ENCODE results near the gene HECW1. TPM values are rescaled to one million over a fixed set of nuclear protein-coding genes. Genes with fewer than 3 reads are reported as not detected.

The HECW1 gene
- total and polyA plus RNA-seq, 2 donors (not counting 1 experiment from before 2014, with no cell fraction given), result not detected

DNA sequence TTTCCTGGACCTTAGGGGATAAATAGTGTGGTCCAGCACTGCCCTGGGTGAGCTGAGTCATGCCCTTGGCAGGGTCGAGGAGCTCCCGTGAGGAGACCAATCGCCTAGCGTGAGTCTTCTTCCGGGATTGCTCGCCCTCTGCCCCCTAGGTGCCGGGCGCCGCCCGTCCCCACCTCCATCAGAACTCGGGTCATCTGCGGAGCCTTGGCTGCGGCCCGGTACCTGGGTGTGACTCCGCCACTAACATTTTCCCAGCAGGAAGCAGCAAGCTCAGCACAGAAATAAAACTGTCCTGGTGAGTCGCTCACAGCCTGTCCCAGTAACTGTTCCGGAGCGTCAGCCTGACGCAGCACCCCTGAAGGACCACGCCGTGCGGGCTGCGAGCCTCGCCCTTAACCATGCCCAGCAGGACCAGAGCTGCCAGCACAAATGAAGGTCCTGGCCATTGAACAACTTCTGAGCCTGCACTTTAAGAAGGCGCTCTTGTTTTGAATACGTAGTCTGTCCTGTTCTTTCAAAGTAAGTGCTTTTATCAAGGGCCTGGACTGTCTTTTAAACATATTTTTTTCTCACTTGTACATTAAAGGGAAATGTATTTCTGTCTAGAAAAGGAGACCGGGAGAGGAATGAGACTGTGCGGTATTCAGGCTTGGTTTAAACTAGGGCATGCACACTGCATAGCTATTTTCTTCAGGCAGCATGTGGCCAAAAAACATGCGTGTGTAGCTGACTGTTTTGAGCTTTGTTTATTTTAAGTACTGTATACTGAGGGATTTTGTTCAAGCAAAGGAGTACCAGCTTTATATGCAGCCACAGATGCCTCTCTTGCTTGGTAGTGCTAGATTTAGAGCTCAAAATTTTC is 136.7 kb downstream of the HECW1 start:
- no peaks in the 10 kb centered on the region for H4K20me1 ChIP-seq (ENCODE audit: control insufficient read depth, insufficient read depth, low read length, poor library complexity, severe bottlenecking)
- H3K4me3 ChIP-seq (ENCODE audit: control extremely low read depth in 1 of 5, extremely low read depth in 1 of 5, insufficient read depth in 1 of 5, low read depth in 2 of 5, low read length in 4 of 5), result no peak overlapping the region
- H3K4me1 Mint-ChIP-seq, result no peaks in the 10 kb centered on the region
- ATAC-seq (ENCODE audit: low read depth) (no peak), DNase-seq (no peak)
- H3K36me3 ChIP-seq (replicated peaks in 1 of 2; ENCODE audit: control extremely low read depth in 1 of 2, control insufficient read depth in 1 of 2, extremely low read depth in 1 of 2, insufficient read depth in 2 of 2, low read length in 1 of 2), result no peaks in the 10 kb centered on the region
- H3K27ac ChIP-seq (ENCODE audit: low read length in 2 of 2), result no peak overlapping the region
- intact Hi-C loops (cut with micrococcal nuclease), result no loop called here
- no peaks in the 10 kb centered on the region for H3K9me3 ChIP-seq (ENCODE audit: control extremely low read depth in 1 of 3, control insufficient read depth in 2 of 3, insufficient read depth in 1 of 3, low read length in 2 of 3)
- H3K9ac ChIP-seq (ENCODE audit: low read length), result no peak overlapping the region
- 92% methylated on average over 28 of the region's 29 CpGs for WGBS (ENCODE audit: insufficient coverage)
- ChIA-PET POLR2A (no interaction called here), CTCF (interaction anchor here (1.5 to 4.8 kb wide), 2 partner anchors 12 to 13 kb away, joined by 5 to 24 read pairs; no protein-coding TSS in a partner anchor)
- no peaks in the 10 kb centered on the region for H3K9me3 Mint-ChIP-seq (ENCODE audit: insufficient read depth)
- H3K4me1 ChIP-seq (ENCODE audit: control insufficient read depth in 2 of 2, insufficient read depth in 2 of 2, low read length in 2 of 2), result no peaks in the 10 kb centered on the region
- no peak overlapping the region for H3K27ac Mint-ChIP-seq
- H3K27me3 ChIP-seq (replicated peaks in 1 of 4; ENCODE audit: control extremely low read depth in 1 of 4, control insufficient read depth in 3 of 4, insufficient read depth in 4 of 4, low read length in 3 of 4), result no peaks in the 10 kb centered on the region
- no peak overlapping the region for H2AFZ ChIP-seq (ENCODE audit: insufficient read depth, low read depth, low read length, poor library complexity, severe bottlenecking)
- H3K4me3 Mint-ChIP-seq, result no peak overlapping the region
- H3K79me2 ChIP-seq (ENCODE audit: control insufficient read depth, insufficient read depth, low read length), result no peaks in the 10 kb centered on the region
- H3K4me2 ChIP-seq (replicated peaks; ENCODE audit: low read depth, low read length, poor library complexity, severe bottlenecking), result no peak overlapping the region
- TF ChIP-seq EZH2 (IDR thresholded peaks at IDR 0.05; ENCODE audit: borderline replicate concordance, insufficient read depth, low read depth, low read length, poor library complexity, severe bottlenecking), result no peak
- TF ChIP-seq, protein P1, sequence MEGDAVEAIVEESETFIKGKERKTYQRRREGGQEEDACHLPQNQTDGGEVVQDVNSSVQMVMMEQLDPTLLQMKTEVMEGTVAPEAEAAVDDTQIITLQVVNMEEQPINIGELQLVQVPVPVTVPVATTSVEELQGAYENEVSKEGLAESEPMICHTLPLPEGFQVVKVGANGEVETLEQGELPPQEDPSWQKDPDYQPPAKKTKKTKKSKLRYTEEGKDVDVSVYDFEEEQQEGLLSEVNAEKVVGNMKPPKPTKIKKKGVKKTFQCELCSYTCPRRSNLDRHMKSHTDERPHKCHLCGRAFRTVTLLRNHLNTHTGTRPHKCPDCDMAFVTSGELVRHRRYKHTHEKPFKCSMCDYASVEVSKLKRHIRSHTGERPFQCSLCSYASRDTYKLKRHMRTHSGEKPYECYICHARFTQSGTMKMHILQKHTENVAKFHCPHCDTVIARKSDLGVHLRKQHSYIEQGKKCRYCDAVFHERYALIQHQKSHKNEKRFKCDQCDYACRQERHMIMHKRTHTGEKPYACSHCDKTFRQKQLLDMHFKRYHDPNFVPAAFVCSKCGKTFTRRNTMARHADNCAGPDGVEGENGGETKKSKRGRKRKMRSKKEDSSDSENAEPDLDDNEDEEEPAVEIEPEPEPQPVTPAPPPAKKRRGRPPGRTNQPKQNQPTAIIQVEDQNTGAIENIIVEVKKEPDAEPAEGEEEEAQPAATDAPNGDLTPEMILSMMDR (IDR thresholded peaks at IDR 0.05), result no peak
- H3K27me3 Mint-ChIP-seq, result peaks cover 15% of the 10 kb centered on the region

GRCh38 chr7:43249823-43250145 is 137.3 kb downstream of the HECW1 start:
- Histone ChIP-seq H3K79me2 (ENCODE audit: control insufficient read depth, insufficient read depth, low read length) (no peaks in the 10 kb centered on the region), H4K20me1 (ENCODE audit: control insufficient read depth, insufficient read depth, low read length, poor library complexity, severe bottlenecking) (no peaks in the 10 kb centered on the region), H3K9ac (ENCODE audit: low read length) (no peak overlapping the region), H2AFZ (ENCODE audit: insufficient read depth, low read depth, low read length, poor library complexity, severe bottlenecking) (no peak overlapping the region), H3K9me3 (ENCODE audit: control extremely low read depth in 1 of 3, control insufficient read depth in 2 of 3, insufficient read depth in 1 of 3, low read length in 2 of 3) (no peaks in the 10 kb centered on the region), H3K4me2 (replicated peaks; ENCODE audit: low read depth, low read length, poor library complexity, severe bottlenecking) (no peak overlapping the region), H3K4me1 (ENCODE audit: control insufficient read depth in 2 of 2, insufficient read depth in 2 of 2, low read length in 2 of 2) (no peaks in the 10 kb centered on the region), H3K27ac (ENCODE audit: low read length in 2 of 2) (no peak overlapping the region), H3K36me3 (replicated peaks in 1 of 2; ENCODE audit: control extremely low read depth in 1 of 2, control insufficient read depth in 1 of 2, extremely low read depth in 1 of 2, insufficient read depth in 2 of 2, low read length in 1 of 2) (no peaks in the 10 kb centered on the region), H3K4me3 (ENCODE audit: control extremely low read depth in 1 of 5, extremely low read depth in 1 of 5, insufficient read depth in 1 of 5, low read depth in 2 of 5, low read length in 4 of 5) (no peak overlapping the region), H3K27me3 (replicated peaks in 1 of 4; ENCODE audit: control extremely low read depth in 1 of 4, control insufficient read depth in 3 of 4, insufficient read depth in 4 of 4, low read length in 3 of 4) (no peaks in the 10 kb centered on the region)
- TF ChIP-seq EZH2 (IDR thresholded peaks at IDR 0.05; ENCODE audit: borderline replicate concordance, insufficient read depth, low read depth, low read length, poor library complexity, severe bottlenecking), result no peak
- TF ChIP-seq, protein P1 (IDR thresholded peaks at IDR 0.05), result no peak
- DNase-seq (no peak), ATAC-seq (ENCODE audit: low read depth) (no peak)
- no peaks in the 10 kb centered on the region for H3K9me3 Mint-ChIP-seq (ENCODE audit: insufficient read depth)
- intact Hi-C loops (cut with micrococcal nuclease), result no loop called here
- H3K27ac Mint-ChIP-seq, result no peak overlapping the region
- peaks cover 20% of the 10 kb centered on the region for H3K27me3 Mint-ChIP-seq
- WGBS (ENCODE audit: insufficient coverage), result 94% methylated on average over 6 of the region's 9 CpGs
- ChIA-PET POLR2A (no interaction called here), CTCF (interaction anchor here (4.8 kb wide), 1 partner anchor 12 kb away, joined by 24 read pairs; no protein-coding TSS in a partner anchor)
- no peaks in the 10 kb centered on the region for H3K4me1 Mint-ChIP-seq
- no peak overlapping the region for H3K4me3 Mint-ChIP-seq

Measured in B cell (primary cell).